IMR-90 (cell line): ENCODE results near the gene MYBPHL. TPM values are rescaled to one million over a fixed set of nuclear protein-coding genes. Genes with fewer than 3 reads are reported as not detected.

Experiments used
- ATAC-seq: fragments of 200-7000 bp; cut with Tn5 transposase; 2 replicates; pipeline ENCODE4 v1.9.1; 2020; ENCODE audit warnings: low read depth, mild to moderate bottlenecking, moderate library complexity
- BruUV-seq: library from RNA; stranded (reverse); fragments of 400-500 nt; replicated peaks from 2 replicates; lab custom pipeline; 2021; lab: Mats Ljungman, UMichigan
- CTCF ChIA-PET: fragments of 300-600 bp; formaldehyde crosslinking; extraction: SDS; loops from one replicate; lab custom pipeline; 2021; ENCODE audit warnings: antibody characterized with exemption; lab: Yijun Ruan, JAX
- POLR2A ChIA-PET: fragments of 300-600 bp; sonication (Branson Sonifier 250); formaldehyde crosslinking; loops from one replicate; lab custom pipeline; 2022; ENCODE audit warnings: antibody characterized with exemption; ENCODE audit not compliant: unreplicated experiment; lab: Charles Lee
- DNase-seq: peaks from one replicate; pipeline ENCODE4 v3.0.0; 2013
- H2AFZ ChIP-seq: replicated peaks from 2 replicates; pipeline ENCODE3; 2013; ENCODE audit warnings: low read length, mild to moderate bottlenecking; ENCODE audit not compliant: poor library complexity
- H2AK5ac ChIP-seq: 2 replicates; pipeline ENCODE4 v1.6.1; 2013; ENCODE audit warnings: low read depth, low read length, inconsistent platforms
- H2AK9ac ChIP-seq: replicated peaks from 2 replicates; pipeline ENCODE3; 2013; ENCODE audit warnings: mild to moderate bottlenecking, low read depth, low read length, moderate library complexity; ENCODE audit not compliant: poor library complexity
- H2BK120ac ChIP-seq: 2 replicates; pipeline ENCODE4 v1.6.1; 2013; ENCODE audit warnings: low read depth, low read length, inconsistent platforms
- H2BK15ac ChIP-seq: 3 replicates; pipeline ENCODE4 v1.6.1; 2013; ENCODE audit warnings: low read depth, low read length, inconsistent platforms
- H2BK20ac ChIP-seq: 2 replicates; pipeline ENCODE4 v1.6.1; 2013; ENCODE audit warnings: low read depth, mild to moderate bottlenecking, inconsistent platforms, low read length, moderate library complexity
- H2BK5ac ChIP-seq: 2 replicates; pipeline ENCODE4 v1.6.1; 2013; ENCODE audit warnings: mild to moderate bottlenecking, low read depth, low read length, inconsistent platforms; ENCODE audit not compliant: poor library complexity, severe bottlenecking
- H3K14ac ChIP-seq: replicated peaks from 2 replicates; pipeline ENCODE4 v1.6.1; 2013; ENCODE audit warnings: low read depth, low read length, inconsistent platforms
- H3K18ac ChIP-seq: 2 replicates; pipeline ENCODE4 v1.6.1; 2013; ENCODE audit warnings: low read depth, low read length, control low read depth
- H3K23ac ChIP-seq: 2 replicates; pipeline ENCODE4 v1.6.1; 2013; ENCODE audit warnings: low read depth, low read length, inconsistent platforms
- H3K27ac ChIP-seq: 2 replicates; pipeline ENCODE4 v1.5.1; 2013; ENCODE audit warnings: mild to moderate bottlenecking, control low read depth, low read length; ENCODE audit not compliant: insufficient read depth
- H3K27me3 ChIP-seq: 2 replicates; pipeline ENCODE4 v1.6.1; 2013; ENCODE audit warnings: low read length; ENCODE audit not compliant: control insufficient read depth, insufficient read depth
- H3K36me3 ChIP-seq: 2 replicates; pipeline ENCODE4 v1.6.1; 2013; ENCODE audit warnings: low read length, mixed read lengths; ENCODE audit not compliant: control insufficient read depth, insufficient read depth
- H3K4ac ChIP-seq: 2 replicates; pipeline ENCODE4 v1.6.1; 2013; ENCODE audit warnings: low read depth, low read length, inconsistent platforms
- H3K4me1 ChIP-seq: 2 replicates; pipeline ENCODE4 v1.6.1; 2013; ENCODE audit warnings: low read length, mixed read lengths; ENCODE audit not compliant: control insufficient read depth, insufficient read depth
- H3K4me2 ChIP-seq: 2 replicates; pipeline ENCODE4 v1.6.1; 2013; ENCODE audit warnings: low read depth, mild to moderate bottlenecking, control low read depth, low read length, moderate library complexity
- H3K4me3 ChIP-seq: 2 replicates; pipeline ENCODE4 v1.5.1; 2013; ENCODE audit warnings: low read depth, mild to moderate bottlenecking, control low read depth, low read length, moderate library complexity; ENCODE audit not compliant: insufficient read depth
- H3K56ac ChIP-seq: 2 replicates; pipeline ENCODE4 v1.6.1; 2013; ENCODE audit warnings: low read length, inconsistent platforms; ENCODE audit not compliant: insufficient read depth; ENCODE audit errors: extremely low read depth
- H3K79me1 ChIP-seq, 2 experiments: 2 replicates each; pipeline ENCODE4 v1.6.1; 2013; ENCODE audit warnings: low read length in 2 of 2, inconsistent platforms in 1 of 2, low read depth in 1 of 2
- H3K9ac ChIP-seq: 2 replicates; pipeline ENCODE4 v1.6.1; 2013; ENCODE audit warnings: low read depth, low read length, control low read depth
- H3K9me1 ChIP-seq: 2 replicates; pipeline ENCODE4 v1.6.1; 2013; ENCODE audit warnings: low read length, inconsistent platforms; ENCODE audit not compliant: insufficient read depth
- H3K9me3 ChIP-seq: 2 replicates; pipeline ENCODE4 v1.6.1; 2013; ENCODE audit warnings: low read length; ENCODE audit not compliant: control insufficient read depth, insufficient read depth
- H4K20me1 ChIP-seq: 2 replicates; pipeline ENCODE4 v1.6.1; 2013; ENCODE audit warnings: low read length, inconsistent platforms; ENCODE audit not compliant: insufficient read depth
- H4K5ac ChIP-seq: 2 replicates; pipeline ENCODE4 v1.6.1; 2013; ENCODE audit warnings: mild to moderate bottlenecking, low read depth, low read length, control low read depth
- H4K8ac ChIP-seq, 2 experiments: 2 replicates each; pipeline ENCODE4 v1.6.1; 2013; ENCODE audit warnings: low read depth in 2 of 2, low read length in 2 of 2, control low read depth in 1 of 2, inconsistent platforms in 1 of 2
- H4K91ac ChIP-seq: 2 replicates; pipeline ENCODE4 v1.6.1; 2013; ENCODE audit warnings: low read depth, low read length, inconsistent platforms; ENCODE audit not compliant: insufficient read depth
- CTCF ChIP-seq: conservative IDR thresholded peaks from 2 replicates; pipeline ENCODE4 v1.5.1; 2012; ENCODE audit warnings: mild to moderate bottlenecking, low read depth, low read length, improper control_type of control experiment
- NFE2L2 ChIP-seq: fragments of 150-350 bp; IDR thresholded peaks from 2 replicates; pipeline ENCODE4 v1.6.1; 2016; ENCODE audit warnings: low read depth, mild to moderate bottlenecking, low read length
- WGBS, 2 experiments: methylation state at CpG; one replicate each; pipeline versions ENCODE4 v1.1.5 to v1.1.7; 2013; ENCODE audit warnings: missing lambda C conversion rate in 2 of 2; ENCODE audit not compliant: insufficient read length in 1 of 2; ENCODE audit errors: extremely low coverage in 2 of 2; 5-methylcytosine and 5-hydroxymethylcytosine counted together
- dilution Hi-C: fragments of 300-500 bp; cut with HindIII; formaldehyde crosslinking; loops from one replicate; pipeline ENCODE4 v1.14.3; 2018; ENCODE audit warnings: low sequenced_read_pairs; ENCODE audit not compliant: unreplicated experiment
- in situ Hi-C: fragments of 300-500 bp; cut with MboI; formaldehyde crosslinking; loops from 3 replicates; pipeline ENCODE4 v1.14.3; 2019; ENCODE audit warnings: low sequenced_read_pairs, inconsistent platforms, mixed read lengths
- intact Hi-C: fragments of 100-400 bp; cut with micrococcal nuclease; formaldehyde crosslinking; loops from 2 replicates; pipeline ENCODE4 v1.10.0; 2022
- polyA plus RNA-seq, 3 experiments: library from polyadenylated mRNA; depleted of rRNA; stranded (reverse); fragments of >200 nt; gene quantifications; 2 replicates each; pipeline ENCODE4 v1.2.3, GENCODE V29; 2012; ENCODE audit warnings: low replicate concordance in 1 of 3
- total RNA-seq: library from RNA; depleted of rRNA; stranded (reverse); fragments of >200 nt; gene quantifications from 2 replicates; pipeline ENCODE4 v1.2.3, GENCODE V29; 2012

MYBPHL gene
- total and polyA plus RNA-seq, 2 of the 4 experiments (the other 2 are of a cell fraction), result 0.07 TPM; not detected in 1

- CTCF ChIA-PET, result interaction anchor here (1.2 to 1.3 kb wide), 2 partner anchors 10 to 53 kb away, joined by 3 to 6 read pairs; no protein-coding TSS in a partner anchor
- Histone ChIP-seq H3K79me1 (0 out of 4 replicates have a peak, but pooled peaks cover 0 to 8% of the 10 kb centered on the region in 2 experiments), H3K4me3 (no peak overlapping the region), H3K14ac (peak overlapping the region; percentile 82), H3K9ac (0 out of 2 replicates have a peak overlapping the region, but pooled peaks have one; percentile 15), H4K5ac (peak overlapping the region; percentile 80), H2AFZ (peak overlapping the region; percentile 89), H3K27me3 (no peaks in the 10 kb centered on the region), H3K4me2 (no peak overlapping the region), H3K9me1 (no peaks in the 10 kb centered on the region; the same call in 1 of the 2 replicates), H3K27ac (peak overlapping the region; percentile 20), H2AK9ac (peak overlapping the region; percentile 95), H2BK5ac (peak overlapping the region; percentile 19), H2AK5ac (peak overlapping the region; percentile 79; the same call in 1 of the 2 replicates), H3K23ac (peak overlapping the region; percentile 59; the same call in 1 of the 2 replicates), H3K18ac (peak overlapping the region; percentile 49; the same call in 1 of the 2 replicates), H3K4me1 (peaks cover 19% of the 10 kb centered on the region), H2BK120ac (peak overlapping the region; percentile 74), H4K91ac (peak overlapping the region; percentile 76), H3K4ac (peak overlapping the region; percentile 74), H3K56ac (no peak overlapping the region; the same call in 1 of the 2 replicates), H4K8ac (peak overlapping the region; percentile 84 to 87), H4K20me1 (no peaks in the 10 kb centered on the region), H3K36me3 (no peaks in the 10 kb centered on the region), H3K9me3 (no peaks in the 10 kb centered on the region), H2BK15ac (peak overlapping the region; percentile 66; the same call in 2 of the 3 replicates), H2BK20ac (peak overlapping the region; percentile 51; the same call in 1 of the 2 replicates)
- ATAC-seq (peak; percentile 35), DNase-seq (no peak)
- no TSS peak for BruUV-seq
- dilution Hi-C loops (no loop called here), in situ Hi-C loops (no loop called here), intact Hi-C loops (no loop called here)
- POLR2A ChIA-PET, result no interaction called here
- 62% methylated on average over 4 of the region's 9 CpGs; no CpG with 5 or more reads in 1 of the 2 experiments for WGBS, 2 experiments
- no peak for TF ChIP-seq NFE2L2
- 0 out of 2 replicates have a peak, but pooled peaks have one; percentile 2 for TF ChIP-seq CTCF
Observed at GRCh38 chr1:109253803-109254620, 52.8 kb downstream of the MYBPHL start.
